ENCODE measurements around the gene NUBP1. TPM values are rescaled to one million over a fixed set of nuclear protein-coding genes. Genes with fewer than 3 reads are reported as not detected.

Gene NUBP1
- total RNA-seq (10 to 100 TPM; 22.8 to 47.5 (median 32.8) TPM), polyA plus RNA-seq (10 to 100 TPM; 47.3 to 52.2 (median 49.4) TPM)
- long read RNA-seq, donor 1, partial matches to known transcripts, result 0 of 4 reads
- long read RNA-seq, donor 1, other reads (novel, unspliced or antisense), result 0 of 4 reads
- long read RNA-seq, donor 2, partial matches to known transcripts, result 0 of 2 reads
- long read RNA-seq, donor 2, other reads (novel, unspliced or antisense), result 0 of 2 reads

- H3K27me3 ChIP-seq (replicated peaks in 1 of 7), result no peaks in the 10 kb centered on the region
- WGBS, 5 donors, result 0% methylated on average over 56 to 57 of the region's 57 CpGs
- H3K9me3 ChIP-seq, result no peaks in the 10 kb centered on the region
- DNase-seq, result peak; percentile 99
- peaks cover 0 to 39% (median 17%) of the 10 kb centered on the region in 6 donors for H3K36me3 ChIP-seq
- H3K4me1 ChIP-seq, result peaks cover 17 to 72% (median 34%) of the 10 kb centered on the region in 6 donors
- intact Hi-C loops (cut with DNase I; ENCODE audit: low total_unique reads), result loop anchor here (5.0 to 10.0 kb wide), 2 partner anchors 134 to 171 kb away; partner anchors contain the start of gene CIITA
- TF ChIP-seq POLR2AphosphoS5 (IDR thresholded peaks at IDR 0.05), result peak; percentile 94 to 96 (median 95)
- peak; percentile 21 to 49 (median 45) for TF ChIP-seq POLR2A (IDR thresholded peaks at IDR 0.05)
- TF ChIP-seq CTCF (IDR thresholded peaks at IDR 0.05 in 8 of 11, conservative IDR thresholded peaks at IDR 0.05 in 3 of 11), result peak in 3 of 11 experiments; percentile 5 to 40 (median 16)
- peak within 1 kb of the TSS; percentile 40 to 74 (median 53) for H3K4me3 ChIP-seq
- H3K27ac ChIP-seq, result peak within 1 kb of the TSS; percentile 93 to 98 (median 97)
Measured at GRCh38 chr16:10743610-10744369, at the start of gene NUBP1. Gene NUBP1, plus strand, starts transcription at chr16:10743842. Its CDS starts 22 bp downstream, at chr16:10743864.

DNA sequence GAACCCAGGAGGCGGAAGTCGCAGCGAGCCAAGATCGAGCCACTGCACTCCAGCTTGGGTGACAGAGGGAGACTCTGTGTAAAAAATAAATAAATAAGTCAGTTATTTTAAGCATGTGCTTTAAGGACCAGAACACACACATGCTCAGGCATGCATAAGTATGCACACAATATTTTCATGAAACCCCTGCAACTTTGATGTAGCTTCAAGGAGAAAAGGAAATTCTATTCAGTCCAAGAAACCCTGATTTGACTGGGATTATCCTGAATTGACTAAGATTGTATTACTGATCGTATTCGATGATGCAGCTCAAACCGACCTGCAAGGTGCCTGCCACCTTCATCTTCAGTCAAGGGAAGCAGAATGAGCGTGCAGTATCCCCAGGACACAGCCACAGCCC, 49.8 kb upstream of the NUBP1 start:
- no peaks in the 10 kb centered on the region for H3K9me3 ChIP-seq
- peaks cover 0 to 7% (median 0%) of the 10 kb centered on the region in 7 donors for H3K27me3 ChIP-seq (replicated peaks in 1 of 7)
- WGBS, 5 donors, result 89 to 93% (median 90%) methylated on average over 8 of the region's 8 CpGs
- H3K4me1 ChIP-seq, result no peaks in the 10 kb centered on the region
- no peaks in the 10 kb centered on the region for H3K36me3 ChIP-seq
- no peak for DNase-seq
- TF ChIP-seq POLR2AphosphoS5 (IDR thresholded peaks at IDR 0.05) (no peak), POLR2A (IDR thresholded peaks at IDR 0.05) (no peak), CTCF (IDR thresholded peaks at IDR 0.05 in 8 of 11, conservative IDR thresholded peaks at IDR 0.05 in 3 of 11) (no peak)
- intact Hi-C loops (cut with DNase I; ENCODE audit: low total_unique reads), result no loop called here
- H3K27ac ChIP-seq, result no peak overlapping the region
- no peak overlapping the region for H3K4me3 ChIP-seq

DNA sequence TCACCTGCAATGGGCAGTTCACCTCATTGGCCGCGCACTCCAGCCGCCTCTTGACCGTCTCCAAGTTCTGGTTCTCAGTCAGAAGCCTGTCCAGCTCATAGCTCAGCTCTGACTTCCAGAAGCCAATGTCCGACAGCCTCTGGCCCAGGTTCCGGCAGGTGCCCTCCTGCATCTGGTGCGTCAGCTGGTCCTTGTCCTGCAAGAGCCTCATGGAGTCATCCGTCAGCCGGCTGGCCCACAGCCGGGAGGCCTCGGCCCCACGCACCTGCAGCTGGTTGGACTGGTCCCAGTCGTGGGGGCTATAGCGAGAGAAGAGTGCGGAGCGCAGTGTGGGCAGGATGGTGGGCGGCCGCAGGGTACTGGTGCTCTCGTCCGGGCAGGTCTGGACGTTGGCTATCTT, 49.3 kb upstream of the NUBP1 start:
- no peak for DNase-seq
- 92 to 96% (median 94%) methylated on average over 16 to 21 of the region's 21 CpGs for WGBS, 5 donors
- no peaks in the 10 kb centered on the region for H3K9me3 ChIP-seq
- H3K36me3 ChIP-seq, result no peaks in the 10 kb centered on the region
- TF ChIP-seq POLR2A (IDR thresholded peaks at IDR 0.05) (no peak), POLR2AphosphoS5 (IDR thresholded peaks at IDR 0.05) (no peak), CTCF (IDR thresholded peaks at IDR 0.05 in 8 of 11, conservative IDR thresholded peaks at IDR 0.05 in 3 of 11) (no peak)
- no peaks in the 10 kb centered on the region for H3K4me1 ChIP-seq
- H3K27me3 ChIP-seq (replicated peaks in 1 of 7), result peaks cover 0 to 7% (median 0%) of the 10 kb centered on the region in 7 donors
- H3K4me3 ChIP-seq, result no peak overlapping the region
- intact Hi-C loops (cut with DNase I; ENCODE audit: low total_unique reads), result no loop called here
- no peak overlapping the region for H3K27ac ChIP-seq

GRCh38 chr16:10694830-10695229, 48.8 kb upstream of the NUBP1 start, which contains the start of gene TEKT5:
Gene TEKT5, minus strand, starts transcription at chr16:10694930. Its CDS starts 57 bp downstream, at chr16:10694873.
- no peak within 1 kb of the TSS for H3K27ac ChIP-seq
- DNase-seq, result no peak
- TF ChIP-seq CTCF (IDR thresholded peaks at IDR 0.05 in 8 of 11, conservative IDR thresholded peaks at IDR 0.05 in 3 of 11) (no peak), POLR2A (IDR thresholded peaks at IDR 0.05) (no peak), POLR2AphosphoS5 (IDR thresholded peaks at IDR 0.05) (no peak)
- intact Hi-C loops (cut with DNase I; ENCODE audit: low total_unique reads), result no loop called here
- H3K36me3 ChIP-seq, result no peaks in the 10 kb centered on the region
- H3K9me3 ChIP-seq, result no peaks in the 10 kb centered on the region
- H3K4me1 ChIP-seq, result no peaks in the 10 kb centered on the region
- 78 to 90% (median 83%) methylated on average over 5 of the region's 5 CpGs for WGBS, 5 donors
- H3K4me3 ChIP-seq, result no peak within 1 kb of the TSS
- peaks cover 0 to 7% (median 0%) of the 10 kb centered on the region in 7 donors for H3K27me3 ChIP-seq (replicated peaks in 1 of 7)
